MCF 10A (cell line): ENCODE data around the gene BCL11A. TPM values are rescaled to one million over a fixed set of nuclear protein-coding genes. Genes with fewer than 3 reads are reported as not detected.

Experiments used
- BruUV-seq: library from RNA; stranded (reverse); fragments of 400-500 nt; replicated peaks from 2 replicates; lab custom pipeline; 2021; lab: Mats Ljungman, UMichigan
- CTCF ChIA-PET: fragments of 300-600 bp; sonication (Branson Sonifier 250); formaldehyde crosslinking; extraction: SDS; loops from one replicate; lab custom pipeline; 2021; ENCODE audit warnings: antibody characterized with exemption, inconsistent platforms; lab: Yijun Ruan, JAX
- POLR2A ChIA-PET: fragments of 300-600, 350-650 bp; sonication (Branson Sonifier 250); formaldehyde crosslinking; extraction: SDS; loops from one replicate; lab custom pipeline; 2020; ENCODE audit warnings: antibody characterized with exemption, inconsistent platforms; lab: Yijun Ruan, JAX
- DNase-seq: peaks from one replicate; pipeline ENCODE4 v3.0.0-alpha.2; 2018; ENCODE audit not compliant: unreplicated experiment
- H3K27ac Mint-ChIP-seq: one replicate; pipeline ENCODE4 v1.8.0; 2022; ENCODE audit warnings: mild to moderate bottlenecking, low read depth, mixed read lengths; ENCODE audit not compliant: unreplicated experiment
- H3K27me3 Mint-ChIP-seq: one replicate; pipeline ENCODE4 v1.8.0; 2022; ENCODE audit warnings: mixed read lengths; ENCODE audit not compliant: insufficient read depth, unreplicated experiment
- H3K36me3 Mint-ChIP-seq: one replicate; pipeline ENCODE4 v1.8.0; 2022; ENCODE audit warnings: mild to moderate bottlenecking, moderate library complexity, mixed read lengths; ENCODE audit not compliant: insufficient read depth, unreplicated experiment
- H3K4me1 Mint-ChIP-seq: one replicate; pipeline ENCODE4 v1.8.0; 2022; ENCODE audit warnings: mixed read lengths; ENCODE audit not compliant: insufficient read depth, unreplicated experiment
- H3K4me3 Mint-ChIP-seq: one replicate; pipeline ENCODE4 v1.8.0; 2022; ENCODE audit warnings: mild to moderate bottlenecking, moderate library complexity, mixed read lengths; ENCODE audit not compliant: unreplicated experiment
- H3K9me3 Mint-ChIP-seq: one replicate; pipeline ENCODE4 v1.8.0; 2022; ENCODE audit warnings: mixed read lengths; ENCODE audit not compliant: unreplicated experiment
- intact Hi-C: fragments of 100-400 bp; cut with micrococcal nuclease; formaldehyde crosslinking; loops from 2 replicates; pipeline ENCODE4 v1.14.1; 2022
- total RNA-seq: library from RNA; stranded (reverse); gene quantifications from 2 replicates; pipeline ENCODE4 v1.2.3, GENCODE V29; 2022
- TF ChIP-seq, protein P1 (sequence below): fragments of 200-600 bp; IDR thresholded peaks from one replicate; pipeline ENCODE4 v1.8.0; 2022; ENCODE audit warnings: antibody characterized with exemption, mild to moderate bottlenecking; ENCODE audit not compliant: unreplicated experiment

BCL11A gene
- total RNA-seq, 1 experiment from 2014 or later, result 5.3 TPM

DNA sequence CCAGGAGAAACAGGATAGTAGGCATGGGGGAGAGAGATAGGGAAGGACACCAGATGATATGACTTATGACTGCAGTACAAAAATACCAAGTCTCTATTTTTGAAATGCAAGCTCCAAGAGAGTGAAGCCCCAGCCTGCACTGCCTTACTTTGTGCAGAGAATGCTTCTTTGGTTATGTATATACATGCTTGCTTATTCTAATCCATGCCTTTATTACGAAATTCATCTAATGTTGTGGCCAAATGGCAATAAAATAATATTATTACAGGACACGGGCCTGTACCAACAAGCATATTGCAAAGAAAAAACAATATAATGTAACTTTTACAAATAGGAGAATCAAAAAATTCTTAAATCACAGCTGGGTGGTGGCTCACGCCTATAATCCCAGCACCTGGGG is 110.8 kb downstream of the BCL11A start:
- Mint-ChIP-seq H3K9me3 (no peaks in the 10 kb centered on the region), H3K27me3 (no peaks in the 10 kb centered on the region), H3K4me1 (no peaks in the 10 kb centered on the region), H3K36me3 (no peaks in the 10 kb centered on the region), H3K4me3 (no peak overlapping the region), H3K27ac (no peak overlapping the region)
- no TSS peak for BruUV-seq
- POLR2A ChIA-PET, result interaction anchor here (0.8 to 1.0 kb wide), 2 partner anchors 78 to 87 kb away, joined by 4 to 7 read pairs; no protein-coding TSS in a partner anchor
- DNase-seq, result peak; percentile 55
- TF ChIP-seq, protein P1, sequence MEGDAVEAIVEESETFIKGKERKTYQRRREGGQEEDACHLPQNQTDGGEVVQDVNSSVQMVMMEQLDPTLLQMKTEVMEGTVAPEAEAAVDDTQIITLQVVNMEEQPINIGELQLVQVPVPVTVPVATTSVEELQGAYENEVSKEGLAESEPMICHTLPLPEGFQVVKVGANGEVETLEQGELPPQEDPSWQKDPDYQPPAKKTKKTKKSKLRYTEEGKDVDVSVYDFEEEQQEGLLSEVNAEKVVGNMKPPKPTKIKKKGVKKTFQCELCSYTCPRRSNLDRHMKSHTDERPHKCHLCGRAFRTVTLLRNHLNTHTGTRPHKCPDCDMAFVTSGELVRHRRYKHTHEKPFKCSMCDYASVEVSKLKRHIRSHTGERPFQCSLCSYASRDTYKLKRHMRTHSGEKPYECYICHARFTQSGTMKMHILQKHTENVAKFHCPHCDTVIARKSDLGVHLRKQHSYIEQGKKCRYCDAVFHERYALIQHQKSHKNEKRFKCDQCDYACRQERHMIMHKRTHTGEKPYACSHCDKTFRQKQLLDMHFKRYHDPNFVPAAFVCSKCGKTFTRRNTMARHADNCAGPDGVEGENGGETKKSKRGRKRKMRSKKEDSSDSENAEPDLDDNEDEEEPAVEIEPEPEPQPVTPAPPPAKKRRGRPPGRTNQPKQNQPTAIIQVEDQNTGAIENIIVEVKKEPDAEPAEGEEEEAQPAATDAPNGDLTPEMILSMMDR, result no peak
- intact Hi-C loops, result no loop called here
- CTCF ChIA-PET, result no interaction called here

DNA sequence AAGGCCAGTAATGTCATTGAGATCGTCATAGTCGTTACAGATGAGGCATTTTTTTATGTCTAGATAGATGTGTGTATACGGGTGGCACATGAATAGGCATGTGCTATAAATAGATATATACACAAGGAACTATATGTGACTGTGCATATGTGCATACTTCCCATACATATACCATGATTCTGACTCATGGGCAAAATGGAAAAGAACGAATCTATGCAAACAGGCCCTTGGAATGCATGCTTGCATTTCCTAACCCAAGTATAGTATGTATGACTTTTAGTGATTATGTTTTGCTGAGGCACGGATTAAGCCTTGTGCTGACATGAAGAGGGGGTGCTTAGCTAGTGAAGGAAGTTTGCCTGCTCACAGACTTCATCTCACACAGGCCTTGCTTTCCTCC is 111.7 kb downstream of the BCL11A start:
- no peaks in the 10 kb centered on the region for H3K36me3 Mint-ChIP-seq
- H3K4me1 Mint-ChIP-seq, result no peaks in the 10 kb centered on the region
- no peaks in the 10 kb centered on the region for H3K27me3 Mint-ChIP-seq
- ChIA-PET POLR2A (interaction anchor here (0.7 to 1.0 kb wide), 2 partner anchors 79 to 372 kb away, joined by 3 to 4 read pairs; no protein-coding TSS in a partner anchor), CTCF (no interaction called here)
- intact Hi-C loops, result no loop called here
- H3K9me3 Mint-ChIP-seq, result no peaks in the 10 kb centered on the region
- TF ChIP-seq, protein P1, result no peak
- no peak overlapping the region for H3K27ac Mint-ChIP-seq
- DNase-seq, result peak; percentile 4
- no peak overlapping the region for H3K4me3 Mint-ChIP-seq
- no TSS peak for BruUV-seq

DNA sequence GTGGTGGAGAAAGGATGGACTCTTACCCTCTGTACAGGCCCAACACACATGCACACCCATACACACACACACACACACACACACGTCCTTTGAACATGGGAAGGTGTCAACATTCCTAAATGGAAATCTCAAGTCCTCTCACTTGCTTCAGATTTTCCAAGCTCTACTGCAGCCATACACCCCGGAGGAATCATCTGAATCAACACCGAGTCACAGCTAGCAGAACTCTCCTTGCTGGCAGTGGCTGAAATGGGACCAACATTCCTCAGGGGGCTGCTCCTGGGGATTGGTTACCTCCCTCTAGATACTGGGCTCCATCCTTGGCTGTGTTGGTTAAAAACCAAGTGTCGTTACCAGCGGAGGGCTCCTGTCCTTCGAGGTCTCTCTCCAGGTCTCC is 112.7 kb downstream of the BCL11A start:
- H3K9me3 Mint-ChIP-seq, result no peaks in the 10 kb centered on the region
- no TSS peak for BruUV-seq
- POLR2A ChIA-PET, result interaction anchor here (0.6 kb wide), 1 partner anchor 62 kb away, joined by 3 read pairs; no protein-coding TSS in a partner anchor
- intact Hi-C loops, result no loop called here
- no peaks in the 10 kb centered on the region for H3K4me1 Mint-ChIP-seq
- H3K27me3 Mint-ChIP-seq, result no peaks in the 10 kb centered on the region
- H3K27ac Mint-ChIP-seq, result no peak overlapping the region
- no peak for DNase-seq
- TF ChIP-seq, protein P1, result no peak
- CTCF ChIA-PET, result interaction anchor here (0.7 kb wide), 2 partner anchors 28 to 866 kb away, joined by 3 read pairs; no protein-coding TSS in a partner anchor
- no peak overlapping the region for H3K4me3 Mint-ChIP-seq
- no peaks in the 10 kb centered on the region for H3K36me3 Mint-ChIP-seq

DNA sequence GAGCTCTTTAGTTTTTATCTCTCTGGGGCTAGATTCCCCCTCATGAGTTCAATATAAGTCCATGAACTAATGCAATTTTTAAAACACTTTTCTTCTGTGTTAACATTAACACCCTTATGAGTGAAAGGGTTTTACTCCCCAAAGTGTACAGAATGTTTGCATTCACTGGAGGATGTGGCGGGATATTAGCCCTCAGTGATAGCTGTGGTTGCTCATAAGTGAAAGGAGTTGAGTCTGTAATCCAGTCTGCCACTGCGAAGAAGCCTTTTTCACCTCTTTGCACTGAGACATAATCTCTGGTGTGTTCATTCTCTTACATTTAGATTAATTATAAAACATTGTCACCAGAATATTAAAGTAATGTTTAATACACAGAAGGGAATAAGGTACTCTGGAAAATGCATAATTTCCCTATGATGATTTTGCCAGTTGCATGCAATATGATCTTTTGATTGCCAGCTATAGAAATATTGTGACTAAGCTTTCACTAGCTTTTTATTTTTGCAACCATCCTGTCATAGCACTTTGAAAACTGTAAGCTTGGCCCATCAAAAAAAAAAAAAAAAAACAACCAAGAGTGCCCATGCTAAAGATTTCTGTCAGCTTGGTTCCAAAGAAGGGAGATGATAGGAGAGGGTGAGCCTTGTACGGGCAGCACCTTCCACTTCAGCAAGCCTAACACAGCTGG is 113.2 kb downstream of the BCL11A start:
- intact Hi-C loops, result no loop called here

More for the DNA sequence above, 113.2 kb downstream of the BCL11A start:
- Mint-ChIP-seq H3K4me3 (no peak overlapping the region), H3K36me3 (no peaks in the 10 kb centered on the region), H3K27ac (no peak overlapping the region), H3K4me1 (no peaks in the 10 kb centered on the region), H3K27me3 (no peaks in the 10 kb centered on the region), H3K9me3 (no peaks in the 10 kb centered on the region)
- TF ChIP-seq, protein P1, result no peak
- DNase-seq, result no peak
- BruUV-seq, result no TSS peak
- CTCF ChIA-PET, result interaction anchor here (0.6 to 0.7 kb wide), 2 partner anchors 11 to 28 kb away, joined by 3 read pairs; no protein-coding TSS in a partner anchor
- POLR2A ChIA-PET, result interaction anchor here (0.6 kb wide), 1 partner anchor 63 kb away, joined by 3 read pairs; no protein-coding TSS in a partner anchor
